Tibial artery (tissue), 4 donors: ENCODE results near the gene CCDC157.

Experiments
- DNase-seq, 2 donors: peaks; one replicate each; pipeline ENCODE4 v3.0.0-alpha.2; 2019
- H3K27ac ChIP-seq, 2 donors: fragments of 200-600 bp; sonication (generic) in 1 of 2; 1 replicate in 1 of 2; 2 replicates in 1 of 2; pipeline ENCODE4 v1.5.1; 2018 to 2019; ENCODE audit warnings: mild to moderate bottlenecking in 1 of 2
- H3K27me3 ChIP-seq, 2 donors: fragments of 200-600 bp; sonication (generic) in 1 of 2; one replicate each; pipeline versions ENCODE4 v1.5.1 to v1.6.0; 2016 to 2019
- H3K36me3 ChIP-seq, 3 donors: fragments of 200-600 bp; sonication (generic) in 2 of 3; one replicate each; pipeline ENCODE4 v1.5.1; 2016 to 2019; ENCODE audit warnings: mild to moderate bottlenecking in 2 of 3
- H3K4me1 ChIP-seq, 4 donors: fragments of 200-600 bp; sonication (generic) in 2 of 4; 1 replicate in 3 of 4; 2 replicates in 1 of 4; pipeline ENCODE4 v1.5.1; 2016 to 2019
- H3K4me3 ChIP-seq, 2 donors: fragments of 200-600 bp; sonication (generic) in 1 of 2; 1 replicate in 1 of 2; 2 replicates in 1 of 2; pipeline ENCODE4 v1.5.1; 2018 to 2019; ENCODE audit warnings: mild to moderate bottlenecking in 2 of 2
- H3K9me3 ChIP-seq, 3 donors: fragments of 200-600 bp; sonication (generic) in 1 of 3; one replicate each; pipeline ENCODE4 v1.5.1; 2016 to 2019
- intact Hi-C: fragments of 100-400 bp; cut with DNase I; formaldehyde crosslinking; loops from one replicate; pipeline ENCODE4 v1.15.0; 2023; ENCODE audit warnings: low total_unique reads
- TF ChIP-seq, protein P1 (sequence below), 2 experiments: fragments of 200-600 bp in 1 of 2; fragments of 450-650 bp in 1 of 2; IDR thresholded peaks; one replicate each; pipeline ENCODE4 v1.5.1; 2017 to 2019; ENCODE audit warnings: antibody characterized with exemption in 2 of 2, mild to moderate bottlenecking in 1 of 2, moderate library complexity in 1 of 2

Gene CCDC157

DNA sequence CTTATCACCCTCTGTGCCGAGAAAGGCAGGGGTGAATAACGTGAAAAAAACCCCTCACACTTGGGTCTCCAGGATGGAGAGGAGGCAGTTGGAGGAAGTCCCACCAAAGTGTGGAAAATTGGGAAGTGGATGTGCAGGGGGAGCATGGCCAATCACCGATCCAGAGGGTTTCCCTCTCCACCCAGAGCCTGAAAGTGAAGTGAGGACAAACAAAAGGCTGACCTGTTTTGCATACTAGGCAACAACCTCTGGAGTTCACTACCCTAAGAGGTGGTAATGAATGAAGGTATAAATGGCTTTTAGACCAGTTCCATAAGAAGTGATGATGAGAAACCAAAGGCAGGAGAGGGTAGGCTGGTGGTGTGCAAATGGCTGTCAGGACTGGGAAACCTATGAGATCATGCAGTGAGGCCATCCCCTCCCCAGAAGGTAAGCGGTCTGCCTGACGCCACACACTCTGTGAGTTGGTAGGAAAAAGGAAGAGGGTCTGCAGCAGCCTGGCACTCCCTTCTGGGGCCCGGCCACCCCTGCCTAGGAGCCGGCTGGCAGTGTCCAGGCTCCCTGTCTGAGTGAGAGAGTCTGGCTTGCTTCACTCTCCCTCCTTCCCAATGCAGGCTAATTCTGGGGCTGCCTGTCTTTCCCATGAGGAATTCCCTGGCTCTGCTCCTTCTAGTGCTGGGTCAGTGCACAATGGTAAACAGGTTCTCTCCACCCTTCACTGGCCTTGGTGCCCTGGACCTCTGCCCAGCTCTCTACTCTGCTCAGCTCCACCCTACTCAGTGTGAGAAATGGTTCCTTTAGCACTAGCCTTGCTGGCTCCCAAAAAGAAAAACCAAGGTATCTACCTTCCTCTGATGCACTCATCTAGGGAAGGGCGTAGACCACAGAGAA, 45.7 kb upstream of the CCDC157 start:
- TF ChIP-seq, protein P1, sequence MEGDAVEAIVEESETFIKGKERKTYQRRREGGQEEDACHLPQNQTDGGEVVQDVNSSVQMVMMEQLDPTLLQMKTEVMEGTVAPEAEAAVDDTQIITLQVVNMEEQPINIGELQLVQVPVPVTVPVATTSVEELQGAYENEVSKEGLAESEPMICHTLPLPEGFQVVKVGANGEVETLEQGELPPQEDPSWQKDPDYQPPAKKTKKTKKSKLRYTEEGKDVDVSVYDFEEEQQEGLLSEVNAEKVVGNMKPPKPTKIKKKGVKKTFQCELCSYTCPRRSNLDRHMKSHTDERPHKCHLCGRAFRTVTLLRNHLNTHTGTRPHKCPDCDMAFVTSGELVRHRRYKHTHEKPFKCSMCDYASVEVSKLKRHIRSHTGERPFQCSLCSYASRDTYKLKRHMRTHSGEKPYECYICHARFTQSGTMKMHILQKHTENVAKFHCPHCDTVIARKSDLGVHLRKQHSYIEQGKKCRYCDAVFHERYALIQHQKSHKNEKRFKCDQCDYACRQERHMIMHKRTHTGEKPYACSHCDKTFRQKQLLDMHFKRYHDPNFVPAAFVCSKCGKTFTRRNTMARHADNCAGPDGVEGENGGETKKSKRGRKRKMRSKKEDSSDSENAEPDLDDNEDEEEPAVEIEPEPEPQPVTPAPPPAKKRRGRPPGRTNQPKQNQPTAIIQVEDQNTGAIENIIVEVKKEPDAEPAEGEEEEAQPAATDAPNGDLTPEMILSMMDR (IDR thresholded peaks at IDR 0.05): no peak
- Histone ChIP-seq H3K36me3 (peaks cover 0 to 4% (median 0%) of the 10 kb centered on the region in 3 donors), H3K27me3 (no peaks in the 10 kb centered on the region), H3K4me1 (peaks cover 8 to 92% (median 75%) of the 10 kb centered on the region in 4 donors), H3K27ac (peak overlapping the region; percentile 58 to 68), H3K4me3 (peak overlapping the region in 1 of 2 donors; percentile 10), H3K9me3 (no peaks in the 10 kb centered on the region)
- peak; percentile 86 to 93 for DNase-seq
- intact Hi-C loops: no loop called here

DNA sequence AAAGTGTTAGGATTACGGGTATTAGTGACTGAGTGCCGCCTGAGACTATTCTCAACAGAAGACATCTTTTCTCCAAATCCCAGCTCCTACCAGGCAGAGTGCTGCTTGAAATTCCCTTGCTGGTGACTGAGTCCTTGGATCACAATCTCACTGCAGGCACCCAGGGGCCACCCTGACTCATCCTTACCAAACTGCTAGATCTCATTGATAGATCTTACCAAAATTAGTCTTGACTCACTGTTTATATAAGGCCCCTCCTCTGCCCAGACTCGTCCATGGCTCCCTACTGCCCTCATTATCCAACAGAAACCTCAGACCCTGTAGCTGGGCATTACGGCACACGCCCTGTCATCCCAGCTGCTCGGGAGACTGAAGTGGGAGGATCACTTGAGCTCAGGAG, 44.8 kb upstream of the CCDC157 start:
- H3K27me3 ChIP-seq: no peaks in the 10 kb centered on the region
- peak overlapping the region; percentile 58 to 68 for H3K27ac ChIP-seq
- no peaks in the 10 kb centered on the region for H3K9me3 ChIP-seq
- H3K36me3 ChIP-seq: peaks cover 0 to 4% (median 0%) of the 10 kb centered on the region in 3 donors
- TF ChIP-seq, protein P1 (IDR thresholded peaks at IDR 0.05): no peak
- peak in 1 of 2 donors; percentile 48 for DNase-seq
- intact Hi-C loops: no loop called here
- no peak overlapping the region for H3K4me3 ChIP-seq
- H3K4me1 ChIP-seq: peaks cover 8 to 92% (median 67%) of the 10 kb centered on the region in 4 donors

GRCh38 chr22:30313527-30314363, 43.1 kb upstream of the CCDC157 start:
- Histone ChIP-seq H3K27me3 (no peaks in the 10 kb centered on the region), H3K4me1 (peaks cover 6 to 92% (median 63%) of the 10 kb centered on the region in 4 donors), H3K4me3 (no peak overlapping the region), H3K27ac (peak overlapping the region in 1 of 2 donors; percentile 35), H3K9me3 (no peaks in the 10 kb centered on the region), H3K36me3 (peaks cover 0 to 13% (median 0%) of the 10 kb centered on the region in 3 donors)
- no peak for DNase-seq
- intact Hi-C loops: no loop called here
- TF ChIP-seq, protein P1 (IDR thresholded peaks at IDR 0.05): no peak

DNA sequence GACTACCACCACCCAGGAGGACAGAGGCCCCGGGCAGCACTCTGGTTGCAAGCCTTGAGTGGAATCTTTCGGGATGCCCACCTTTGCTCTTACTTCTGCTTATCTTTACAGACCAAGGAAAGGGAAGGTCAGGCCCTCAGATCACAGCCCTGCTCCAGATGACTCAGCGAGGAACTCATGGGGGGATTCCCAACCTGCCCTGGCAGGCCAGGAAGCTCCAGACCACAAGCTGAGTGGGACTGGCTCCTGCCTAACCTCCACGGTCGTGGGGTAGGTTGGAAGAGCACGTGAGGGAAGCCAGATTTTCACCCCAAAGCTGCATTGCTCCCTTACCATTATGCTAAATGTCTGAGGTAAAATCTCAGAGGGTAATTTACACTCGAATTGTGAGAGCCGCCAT, 41.9 kb upstream of the CCDC157 start:
- intact Hi-C loops: no loop called here
- Histone ChIP-seq H3K27me3 (no peaks in the 10 kb centered on the region), H3K4me1 (peaks cover 3 to 91% (median 57%) of the 10 kb centered on the region in 4 donors), H3K36me3 (peaks cover 0 to 20% (median 0%) of the 10 kb centered on the region in 3 donors), H3K4me3 (no peak overlapping the region), H3K27ac (peak overlapping the region; percentile 17 to 35), H3K9me3 (no peaks in the 10 kb centered on the region)
- TF ChIP-seq, protein P1 (IDR thresholded peaks at IDR 0.05): no peak
- no peak for DNase-seq

DNA sequence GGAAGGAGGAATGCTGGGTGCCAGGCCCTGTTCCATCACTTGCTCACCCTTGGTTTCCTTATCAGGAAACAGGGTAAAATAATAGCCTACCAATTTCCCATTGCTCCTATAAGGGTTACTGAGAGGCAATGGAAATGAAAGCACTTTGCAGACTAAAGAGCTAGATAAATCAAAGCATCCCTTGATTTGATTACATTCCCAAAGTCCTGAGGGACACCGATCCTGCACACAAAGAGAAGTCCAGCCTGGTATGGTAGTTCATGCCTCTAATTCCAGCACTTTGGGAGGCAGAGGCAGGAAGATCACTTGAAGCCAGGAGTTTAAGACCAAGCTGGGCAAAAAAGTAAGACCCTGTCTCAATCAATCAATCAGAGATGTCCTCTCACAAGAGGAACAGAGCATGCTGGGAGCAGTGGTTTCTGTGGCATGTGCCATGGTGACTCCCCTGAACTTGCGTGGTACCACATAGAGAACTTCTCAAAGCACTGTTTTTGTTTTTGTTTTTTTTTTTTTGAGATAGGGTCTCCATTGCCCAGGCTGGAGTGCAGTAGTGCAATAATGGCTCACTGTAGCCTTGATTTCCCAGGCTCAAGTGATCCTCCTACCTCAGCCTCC, 40.7 kb upstream of the CCDC157 start:
- DNase-seq: no peak
- Histone ChIP-seq H3K27me3 (no peaks in the 10 kb centered on the region), H3K27ac (peak overlapping the region in 1 of 2 donors; percentile 9), H3K4me1 (peaks cover under 1 to 90% (median 53%) of the 10 kb centered on the region in 4 donors), H3K4me3 (no peak overlapping the region), H3K9me3 (no peaks in the 10 kb centered on the region), H3K36me3 (peaks cover 0 to 22% (median 8%) of the 10 kb centered on the region in 3 donors)
- TF ChIP-seq, protein P1 (IDR thresholded peaks at IDR 0.05): no peak
- intact Hi-C loops: no loop called here
